GM23248 (cell line): ENCODE data around the gene S100A1.

Experiments used
- EZH2 ChIP-seq: fragments of 200-600 bp; sonication (generic); IDR thresholded peaks from 2 replicates; pipeline ENCODE4 v1.6.1; 2018; ENCODE audit warnings: antibody characterized with exemption, mild to moderate bottlenecking; ENCODE audit not compliant: insufficient read depth, poor library complexity, severe bottlenecking
- EZH2phosphoT487 ChIP-seq: fragments of 200-600 bp; sonication (generic); IDR thresholded peaks from 2 replicates; pipeline ENCODE4 v1.6.1; 2018; ENCODE audit warnings: antibody characterized with exemption, moderate library complexity, mild to moderate bottlenecking, low read depth; ENCODE audit not compliant: insufficient read depth

GRCh38 chr1:153661111-153661708, 33.0 kb downstream of the S100A1 start:
- TF ChIP-seq EZH2phosphoT487 (no peak), EZH2 (no peak)
